Measurements from ENCODE around the gene ZMYND8. TPM values are rescaled to one million over a fixed set of nuclear protein-coding genes. Genes with fewer than 3 reads are reported as not detected.

ZMYND8 gene
- total RNA-seq, 1 experiment from 2014 or later, result 11.6 TPM

GRCh38 chr20:47202733-47203667 is 153.5 kb downstream of the ZMYND8 start:
- DNase-seq (peak; percentile 53), ATAC-seq (no peak)
- Histone ChIP-seq H3K9me2 (replicated peaks; ENCODE audit: low read length) (no peaks in the 10 kb centered on the region), H3F3A (ENCODE audit: low read length, unreplicated experiment) (peaks cover 7% of the 10 kb centered on the region), H3K36me3 (ENCODE audit: low read depth, low read length) (no peaks in the 10 kb centered on the region), H3K4me3 (ENCODE audit: low read length) (no peak overlapping the region), H2AFZ (ENCODE audit: low read length) (no peak overlapping the region), H3K9me3 (ENCODE audit: low read length) (no peaks in the 10 kb centered on the region), H3K27me3 (ENCODE audit: low read length) (no peaks in the 10 kb centered on the region), H3K79me2 (ENCODE audit: low read length) (no peaks in the 10 kb centered on the region), H3K27ac (ENCODE audit: low read length) (peak overlapping the region; percentile 96), H4K20me1 (ENCODE audit: low read length) (no peaks in the 10 kb centered on the region), H3K4me1 (ENCODE audit: insufficient read depth, low read length) (peaks cover 63% of the 10 kb centered on the region), H3K4me2 (ENCODE audit: low read length) (no peak overlapping the region), H3K9ac (ENCODE audit: low read length) (0 out of 2 replicates have a peak overlapping the region, but pooled peaks have one; percentile 42)
- TF ChIP-seq EZH2phosphoT487 (IDR thresholded peaks at IDR 0.05; ENCODE audit: borderline replicate concordance, low read length) (no peak), CTCF (conservative IDR thresholded peaks at IDR 0.05; ENCODE audit: low read depth, low read length) (no peak), EZH2 (IDR thresholded peaks at IDR 0.05; ENCODE audit: low read length, unreplicated experiment) (no peak)
- BruUV-seq (replicated peaks), result no TSS peak
- intact Hi-C loops (cut with micrococcal nuclease), result no loop called here
- CTCF ChIA-PET, result no interaction called here
- POLR2A ChIA-PET (ENCODE audit: unreplicated experiment), result no interaction called here

- H3K4me3 ChIP-seq (ENCODE audit: low read length), result no peak overlapping the region
- no peaks in the 10 kb centered on the region for H4K20me1 ChIP-seq (ENCODE audit: low read length)
- POLR2A ChIA-PET (ENCODE audit: unreplicated experiment), result interaction anchor here (0.5 kb wide), 1 partner anchor 158 kb away, joined by 4 read pairs; no protein-coding TSS in a partner anchor
- peaks cover 63% of the 10 kb centered on the region for H3K4me1 ChIP-seq (ENCODE audit: insufficient read depth, low read length)
- H3K79me2 ChIP-seq (ENCODE audit: low read length), result no peaks in the 10 kb centered on the region
- DNase-seq, result no peak
- H3K27ac ChIP-seq (ENCODE audit: low read length), result peak overlapping the region; percentile 80
- intact Hi-C loops (cut with micrococcal nuclease), result no loop called here
- CTCF ChIA-PET, result interaction anchor here (1.4 kb wide), 1 partner anchor 448 kb away, joined by 3 read pairs; no protein-coding TSS in a partner anchor
- peaks cover 7% of the 10 kb centered on the region for H3F3A ChIP-seq (ENCODE audit: low read length, unreplicated experiment)
- H2AFZ ChIP-seq (ENCODE audit: low read length), result no peak overlapping the region
- TF ChIP-seq EZH2 (IDR thresholded peaks at IDR 0.05; ENCODE audit: low read length, unreplicated experiment) (no peak), CTCF (conservative IDR thresholded peaks at IDR 0.05; ENCODE audit: low read depth, low read length) (no peak), EZH2phosphoT487 (IDR thresholded peaks at IDR 0.05; ENCODE audit: borderline replicate concordance, low read length) (no peak)
- no peaks in the 10 kb centered on the region for H3K9me2 ChIP-seq (replicated peaks; ENCODE audit: low read length)
- H3K9me3 ChIP-seq (ENCODE audit: low read length), result no peaks in the 10 kb centered on the region
- no peak for ATAC-seq
- TSS peak; percentile 97 for BruUV-seq (replicated peaks)
- peak overlapping the region; percentile 30; the same call in 1 of the 2 replicates for H3K4me2 ChIP-seq (ENCODE audit: low read length)
- H3K36me3 ChIP-seq (ENCODE audit: low read depth, low read length), result no peaks in the 10 kb centered on the region
- no peaks in the 10 kb centered on the region for H3K27me3 ChIP-seq (ENCODE audit: low read length)
- H3K9ac ChIP-seq (ENCODE audit: low read length), result peak overlapping the region; percentile 36
Observed at GRCh38 chr20:47201074-47201730, 155.3 kb downstream of the ZMYND8 start.
